OCI-LY7 (cell line): ENCODE data around the gene GLCE. TPM values are rescaled to one million over a fixed set of nuclear protein-coding genes. Genes with fewer than 3 reads are reported as not detected.

Source experiments
- BruUV-seq: library from RNA; stranded (reverse); fragments of 400-500 nt; replicated peaks from 2 replicates; lab custom pipeline; 2021; lab: Mats Ljungman, UMichigan
- CTCF ChIA-PET: fragments of 300-600 bp; sonication (Branson Sonifier 250); formaldehyde crosslinking; loops from one replicate; lab custom pipeline; 2022; ENCODE audit warnings: antibody characterized with exemption; ENCODE audit not compliant: unreplicated experiment; lab: Charles Lee
- POLR2A ChIA-PET: fragments of 300-600 bp; sonication (Branson Sonifier 250); formaldehyde crosslinking; loops from one replicate; lab custom pipeline; 2022; ENCODE audit warnings: antibody characterized with exemption; lab: Charles Lee
- DNase-seq: peaks from one replicate; pipeline ENCODE4 v3.0.0-alpha.2; 2015; ENCODE audit warnings: low spot score
- H2AFZ ChIP-seq: fragments of 200-600 bp; sonication (generic), shearing (Covaris generic); 2 replicates; pipeline ENCODE4 v1.6.1; 2014; ENCODE audit warnings: mild to moderate bottlenecking, antibody characterized with exemption, low read length, moderate library complexity
- H3K27ac ChIP-seq: fragments of 200-600 bp; sonication (generic); 2 replicates; pipeline ENCODE4 v1.5.1; 2014; ENCODE audit warnings: mixed run types, low read depth, mild to moderate bottlenecking, moderate library complexity, low read length, inconsistent platforms; ENCODE audit not compliant: poor library complexity, severe bottlenecking
- H3K36me3 ChIP-seq: fragments of 200-600 bp; sonication (generic); 2 replicates; pipeline ENCODE4 v1.6.1; 2014; ENCODE audit warnings: mild to moderate bottlenecking, antibody characterized with exemption, low read length, moderate library complexity, mixed read lengths; ENCODE audit not compliant: insufficient read depth
- H3K4me1 ChIP-seq: fragments of 200-600 bp; sonication (generic); 2 replicates; pipeline ENCODE4 v1.5.1; 2014; ENCODE audit warnings: mild to moderate bottlenecking, low read length; ENCODE audit not compliant: insufficient read depth, poor library complexity, severe bottlenecking
- H3K4me2 ChIP-seq: fragments of 200-600 bp; sonication (generic); 2 replicates; pipeline ENCODE4 v1.6.1; 2014; ENCODE audit warnings: mild to moderate bottlenecking, low read length
- H3K4me3 ChIP-seq: fragments of 200-600 bp; sonication (generic); 2 replicates; pipeline ENCODE4 v1.5.1; 2014; ENCODE audit warnings: mild to moderate bottlenecking, low read depth, low read length; ENCODE audit not compliant: poor library complexity, severe bottlenecking
- H3K79me2 ChIP-seq: fragments of 200-600 bp; sonication (generic); 2 replicates; pipeline ENCODE4 v1.6.1; 2016; ENCODE audit warnings: low read depth, mild to moderate bottlenecking, low read length, moderate library complexity, mixed read lengths; ENCODE audit not compliant: insufficient read depth
- H3K9me2 ChIP-seq: fragments of 200-600 bp; sonication (generic); 2 replicates; pipeline ENCODE4 v1.6.1; 2016; ENCODE audit warnings: mild to moderate bottlenecking, low read length, mixed read lengths; ENCODE audit not compliant: insufficient read depth
- H3K9me3 ChIP-seq: fragments of 200-600 bp; sonication (generic); 2 replicates; pipeline ENCODE4 v1.6.1; 2014; ENCODE audit warnings: mild to moderate bottlenecking, mixed run types, low read length, mixed read lengths
- H4K20me1 ChIP-seq: fragments of 200-600 bp; sonication (generic); 2 replicates; pipeline ENCODE4 v1.6.1; 2014; ENCODE audit warnings: mild to moderate bottlenecking, antibody characterized with exemption, low read length, moderate library complexity, mixed read lengths; ENCODE audit not compliant: insufficient read depth
- CTCF ChIP-seq: fragments of 200-600 bp; sonication (generic); conservative IDR thresholded peaks from 2 replicates; pipeline ENCODE4 v1.5.1; 2014; ENCODE audit warnings: mild to moderate bottlenecking, antibody characterized with exemption, low read length, moderate library complexity, mixed read lengths
- EZH2phosphoT487 ChIP-seq: fragments of 200-600 bp; sonication (generic); IDR thresholded peaks from 2 replicates; pipeline ENCODE4 v1.6.1; 2018; ENCODE audit warnings: low read depth, borderline replicate concordance, mild to moderate bottlenecking, mixed run types, antibody characterized with exemption, low read length, moderate library complexity, mixed read lengths
- intact Hi-C: fragments of 100-400 bp; cut with micrococcal nuclease; formaldehyde crosslinking; loops from one replicate; pipeline ENCODE4 v1.10.0; 2022; ENCODE audit not compliant: unreplicated experiment
- total RNA-seq, 2 experiments: library from RNA; depleted of rRNA in 1 of 2; stranded (reverse); fragments of >200 nt in 1 of 2; shearing (Covaris generic) in 1 of 2; gene quantifications; 2 replicates each; pipeline ENCODE4 v1.2.3, GENCODE V29; 2014 to 2022

The GLCE gene
- total RNA-seq, 2 experiments from 2014 or later = 7.0 to 7.1 TPM

DNA sequence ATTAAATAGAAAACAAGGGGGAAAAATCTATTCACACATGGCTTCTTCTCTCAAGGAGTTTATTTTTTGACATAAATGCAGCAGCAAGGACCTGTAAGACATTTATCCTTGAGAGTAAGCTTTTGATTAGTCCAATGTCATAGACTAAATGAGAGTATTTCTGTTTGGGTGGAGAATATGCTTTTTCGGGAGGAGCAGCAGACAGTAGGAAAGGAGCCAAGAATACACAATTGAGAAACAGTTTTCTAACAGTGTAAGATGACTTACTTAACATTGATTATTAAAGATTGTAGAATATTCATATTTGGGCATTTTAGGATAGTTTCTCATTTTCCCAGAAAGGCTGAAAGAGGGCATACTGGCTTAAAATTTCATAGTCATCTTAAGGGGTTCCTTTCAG lies 72.3 kb downstream of the GLCE start:
- TF ChIP-seq CTCF (no peak), EZH2phosphoT487 (no peak)
- intact Hi-C loops = no loop called here

DNA sequence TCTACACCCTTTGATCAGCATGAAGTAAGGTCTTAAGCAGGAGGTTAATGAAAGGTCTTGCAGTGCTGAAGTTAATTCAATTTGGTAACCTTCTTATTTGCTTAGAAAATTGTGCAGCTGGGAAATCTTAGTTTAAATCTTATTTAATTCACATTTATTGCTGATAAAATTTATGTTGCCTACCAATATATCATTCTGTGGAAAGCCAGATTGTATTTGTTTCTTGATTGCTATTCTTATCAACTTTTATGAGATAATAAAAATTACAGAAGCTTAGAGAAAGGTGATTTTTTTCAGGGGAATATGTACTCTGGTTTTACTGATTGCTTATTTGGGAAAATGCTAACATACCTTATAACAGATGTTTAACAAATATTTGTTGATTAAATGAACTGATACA lies 74.2 kb downstream of the GLCE start:
- H3K27ac ChIP-seq = no peak overlapping the region
- H3K4me3 ChIP-seq = no peak overlapping the region
- TF ChIP-seq EZH2phosphoT487 = no peak
- no TSS peak for BruUV-seq
- H3K4me1 ChIP-seq = no peaks in the 10 kb centered on the region
- H3K36me3 ChIP-seq = no peaks in the 10 kb centered on the region
- CTCF ChIA-PET = no interaction called here
- no peaks in the 10 kb centered on the region for H3K9me2 ChIP-seq
- DNase-seq = no peak
- H3K4me2 ChIP-seq = no peak overlapping the region
- H4K20me1 ChIP-seq = no peaks in the 10 kb centered on the region
- H3K9me3 ChIP-seq = 0 out of 2 replicates have a peak, but pooled peaks cover 4% of the 10 kb centered on the region
- no peak overlapping the region for H2AFZ ChIP-seq
- intact Hi-C loops = no loop called here
- POLR2A ChIA-PET = interaction anchor here (1.5 kb wide), 1 partner anchor 9 kb away, joined by 6 read pairs; no protein-coding TSS in a partner anchor
- H3K79me2 ChIP-seq = no peaks in the 10 kb centered on the region

More for the DNA sequence above, 72.3 kb downstream of the GLCE start:
- no peak overlapping the region for H2AFZ ChIP-seq
- BruUV-seq = no TSS peak
- DNase-seq = no peak
- H3K4me1 ChIP-seq = no peaks in the 10 kb centered on the region
- no peaks in the 10 kb centered on the region for H3K9me3 ChIP-seq
- POLR2A ChIA-PET = no interaction called here
- H3K36me3 ChIP-seq = no peaks in the 10 kb centered on the region
- no peak overlapping the region for H3K27ac ChIP-seq
- H3K9me2 ChIP-seq = no peaks in the 10 kb centered on the region
- no peak overlapping the region for H3K4me2 ChIP-seq
- CTCF ChIA-PET = no interaction called here
- H4K20me1 ChIP-seq = no peaks in the 10 kb centered on the region
- H3K79me2 ChIP-seq = no peaks in the 10 kb centered on the region
- no peak overlapping the region for H3K4me3 ChIP-seq

GRCh38 chr15:69236505-69236904 lies 76.1 kb downstream of the GLCE start:
- POLR2A ChIA-PET = no interaction called here
- Histone ChIP-seq H3K9me3 (0 out of 2 replicates have a peak, but pooled peaks cover 4% of the 10 kb centered on the region), H3K79me2 (no peaks in the 10 kb centered on the region), H4K20me1 (no peaks in the 10 kb centered on the region), H3K9me2 (no peaks in the 10 kb centered on the region), H3K4me1 (no peaks in the 10 kb centered on the region), H3K4me2 (no peak overlapping the region), H3K36me3 (no peaks in the 10 kb centered on the region), H3K27ac (no peak overlapping the region), H2AFZ (no peak overlapping the region), H3K4me3 (no peak overlapping the region)
- DNase-seq = no peak
- TF ChIP-seq CTCF (no peak), EZH2phosphoT487 (no peak)
- intact Hi-C loops = no loop called here
- CTCF ChIA-PET = no interaction called here
- BruUV-seq = no TSS peak
